CD14-positive monocyte (primary cell): Measurements from ENCODE around the gene PPP6R3. TPM values are rescaled to one million over a fixed set of nuclear protein-coding genes. Genes with fewer than 3 reads are reported as not detected.
"Not testable (repeated sequence)": the region's sequence is repeated elsewhere in the genome, so short reads cannot be mapped to it uniquely, and the experiment has no call there.

Source experiments
- DNase-seq, 3 donors: peaks; one replicate each; pipeline ENCODE4 v3.0.0-alpha.2; 2011 to 2022
- H2AFZ ChIP-seq: 2 replicates; pipeline ENCODE4 v1.6.0; 2012; ENCODE audit warnings: mild to moderate bottlenecking, low read depth, low read length, inconsistent platforms; ENCODE audit not compliant: insufficient read depth, poor library complexity, severe bottlenecking
- H3K27ac ChIP-seq, 2 donors: 1 replicate in 1 of 2; 2 replicates in 1 of 2; pipeline ENCODE4 v1.5.1; 2012 to 2013; ENCODE audit warnings: low read length in 2 of 2, control low read depth in 1 of 2, inconsistent platforms in 1 of 2, low read depth in 1 of 2, mild to moderate bottlenecking in 1 of 2
- H3K27me3 ChIP-seq, 2 donors: one replicate each; pipeline versions ENCODE4 v1.6.0 to v1.6.1; 2011 to 2013; ENCODE audit warnings: low read length in 2 of 2; ENCODE audit not compliant: control insufficient read depth in 2 of 2, insufficient read depth in 2 of 2
- H3K36me3 ChIP-seq, 2 donors: replicated peaks in 1 of 2; 1 replicate in 1 of 2; 2 replicates in 1 of 2; pipeline versions ENCODE4 v1.5.1 to v1.6.1; 2012 to 2013; ENCODE audit warnings: low read length in 2 of 2, control low read depth in 1 of 2, inconsistent platforms in 1 of 2, mild to moderate bottlenecking in 1 of 2; ENCODE audit not compliant: insufficient read depth in 2 of 2, control insufficient read depth in 1 of 2
- H3K4me1 ChIP-seq, 2 donors: 1 replicate in 1 of 2; 2 replicates in 1 of 2; pipeline versions ENCODE4 v1.5.1 to v1.6.1; 2012 to 2013; ENCODE audit warnings: low read length in 2 of 2, control low read depth in 1 of 2, inconsistent platforms in 1 of 2, mild to moderate bottlenecking in 1 of 2, moderate library complexity in 1 of 2; ENCODE audit not compliant: insufficient read depth in 2 of 2, control insufficient read depth in 1 of 2
- H3K4me2 ChIP-seq: replicated peaks from 2 replicates; pipeline ENCODE3; 2012; ENCODE audit warnings: low read length, moderate library complexity, mild to moderate bottlenecking; ENCODE audit not compliant: poor library complexity, severe bottlenecking; ENCODE audit errors: extremely low read depth
- H3K4me3 ChIP-seq, 3 experiments: fragments of 200-600 bp in 1 of 3; sonication (generic) in 1 of 3; replicated peaks in 1 of 3; 1 replicate in 2 of 3; 2 replicates in 1 of 3; pipeline ENCODE4 v1.5.1; 2011 to 2013; ENCODE audit warnings: low read length in 3 of 3, mild to moderate bottlenecking in 3 of 3, control low read depth in 2 of 3, low read depth in 2 of 3, inconsistent platforms in 1 of 3, moderate library complexity in 1 of 3
- H3K79me2 ChIP-seq: 2 replicates; pipeline ENCODE4 v1.6.0; 2012; ENCODE audit warnings: mild to moderate bottlenecking, control low read depth, inconsistent platforms, low read length, moderate library complexity; ENCODE audit not compliant: insufficient read depth
- H3K9ac ChIP-seq: 2 replicates; pipeline ENCODE4 v1.6.0; 2017; ENCODE audit warnings: low read length, mild to moderate bottlenecking; ENCODE audit not compliant: insufficient read depth, poor library complexity, severe bottlenecking
- H3K9me3 ChIP-seq, 2 donors: replicated peaks in 1 of 2; 1 replicate in 1 of 2; 2 replicates in 1 of 2; pipeline versions ENCODE4 v1.5.1 to v1.6.1; 2012 to 2013; ENCODE audit warnings: low read length in 2 of 2, control low read depth in 1 of 2; ENCODE audit not compliant: control insufficient read depth in 1 of 2, insufficient read depth in 1 of 2
- H4K20me1 ChIP-seq: 2 replicates; pipeline ENCODE4 v1.6.0; 2012; ENCODE audit warnings: mild to moderate bottlenecking, low read length, control low read depth, moderate library complexity; ENCODE audit not compliant: insufficient read depth
- H3K27ac Mint-ChIP-seq, 7 donors: one replicate each; pipeline ENCODE4 v1.8.0; 2020; ENCODE audit warnings: mild to moderate bottlenecking in 7 of 7, mixed read lengths in 7 of 7, moderate library complexity in 6 of 7, inconsistent platforms in 2 of 7
- H3K27me3 Mint-ChIP-seq, 3 donors: one replicate each; pipeline ENCODE4 v1.8.0; 2021 to 2022; ENCODE audit warnings: low read depth in 3 of 3, mild to moderate bottlenecking in 3 of 3, mixed read lengths in 3 of 3, moderate library complexity in 3 of 3, inconsistent platforms in 1 of 3
- H3K36me3 Mint-ChIP-seq, 2 donors: one replicate each; pipeline ENCODE4 v1.8.0; 2020; ENCODE audit warnings: mixed read lengths in 2 of 2, inconsistent platforms in 1 of 2, mild to moderate bottlenecking in 1 of 2
- H3K4me1 Mint-ChIP-seq: one replicate; pipeline ENCODE4 v1.8.0; 2020; ENCODE audit warnings: mild to moderate bottlenecking, mixed read lengths
- H3K4me3 Mint-ChIP-seq, 2 donors: one replicate each; pipeline ENCODE4 v1.8.0; 2020; ENCODE audit warnings: mild to moderate bottlenecking in 2 of 2, mixed read lengths in 2 of 2, moderate library complexity in 1 of 2
- H3K9me3 Mint-ChIP-seq, 7 donors: one replicate each; pipeline ENCODE4 v1.8.0; 2020 to 2022; ENCODE audit warnings: mixed read lengths in 7 of 7, mild to moderate bottlenecking in 6 of 7, moderate library complexity in 6 of 7, inconsistent platforms in 2 of 7
- CTCF ChIP-seq: fragments of 200-600 bp; IDR thresholded peaks from one replicate; pipeline ENCODE4 v1.8.0; 2022; ENCODE audit warnings: antibody characterized with exemption, mild to moderate bottlenecking
- whole genome bisulfite sequencing: methylation state at CpG from one replicate; pipeline ENCODE4 v1.1.5; 2013; ENCODE audit warnings: missing lambda C conversion rate; ENCODE audit not compliant: insufficient coverage; 5-methylcytosine and 5-hydroxymethylcytosine counted together
- intact Hi-C, 2 donors: fragments of 100-400 bp; cut with micrococcal nuclease; formaldehyde crosslinking; loops; one replicate each; pipeline versions ENCODE4 v1.15.0 to v1.15.1; 2023
- polyA plus RNA-seq, 3 donors: library from polyadenylated mRNA; depleted of rRNA in 1 of 3; unstranded in 2 of 3; stranded (reverse) in 1 of 3; fragments of 300-500 nt in 2 of 3; fragments of >200 nt in 1 of 3; fragmentation: Illumina TruSeq in 2 of 3; gene quantifications; 1 replicate in 2 of 3; 2 replicates in 1 of 3; pipeline ENCODE4 v1.2.3, GENCODE V29; 2012 to 2021

The PPP6R3 gene
- polyA plus RNA-seq, 3 donors, result 22.9 to 39.4 (median 38.1) TPM

- Histone ChIP-seq H3K4me3 (no peak overlapping the region), H4K20me1 (peaks cover 97% of the 10 kb centered on the region), H3K9ac (no peak overlapping the region), H3K4me1 (peaks cover 6 to 13% of the 10 kb centered on the region in 2 donors), H3K27me3 (no peaks in the 10 kb centered on the region), H3K27ac (no peak overlapping the region), H2AFZ (no peak overlapping the region), H3K4me2 (no peak overlapping the region), H3K9me3 (no peaks in the 10 kb centered on the region), H3K79me2 (peaks cover 92% of the 10 kb centered on the region), H3K36me3 (peaks cover 41 to 85% of the 10 kb centered on the region in 2 donors)
- peaks cover 66 to 86% of the 10 kb centered on the region in 2 donors for H3K36me3 Mint-ChIP-seq
- H3K4me3 Mint-ChIP-seq, result no peak overlapping the region
- H3K27me3 Mint-ChIP-seq, result no peaks in the 10 kb centered on the region
- no peak for TF ChIP-seq CTCF
- intact Hi-C loops, result no loop called here
- no peak overlapping the region for H3K27ac Mint-ChIP-seq
- 100% methylated on average over 2 of the region's 6 CpGs for WGBS
- peaks cover 32% of the 10 kb centered on the region for H3K4me1 Mint-ChIP-seq
- DNase-seq, result no peak
- no peaks in the 10 kb centered on the region for H3K9me3 Mint-ChIP-seq
Observed at GRCh38 chr11:68538025-68538424, 77.5 kb downstream of the PPP6R3 start.

DNA sequence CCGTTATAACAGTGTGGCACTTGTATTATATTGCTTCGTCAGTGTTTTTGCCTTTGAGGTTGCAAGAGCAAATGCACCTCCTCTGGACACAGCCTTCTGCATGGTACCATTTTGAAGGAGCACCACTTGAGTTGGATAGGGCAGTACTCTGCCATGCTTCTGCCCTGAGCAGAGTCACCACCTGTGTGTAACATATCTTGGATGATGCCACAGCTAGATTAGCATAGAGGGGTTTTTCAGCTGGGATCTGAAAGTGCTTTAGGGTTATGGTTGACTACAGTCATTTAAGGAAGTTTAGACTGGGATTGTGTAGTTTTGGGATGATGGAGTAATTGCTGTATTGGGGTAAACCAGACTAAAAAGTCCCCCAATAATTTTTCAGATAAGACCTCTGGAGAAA is 78.8 kb downstream of the PPP6R3 start:
- no peak overlapping the region for H2AFZ ChIP-seq
- peaks cover 50 to 89% of the 10 kb centered on the region in 2 donors for H3K36me3 ChIP-seq
- H3K9me3 ChIP-seq, result no peaks in the 10 kb centered on the region
- no peak overlapping the region for H3K4me3 ChIP-seq
- no peak for TF ChIP-seq CTCF
- H3K79me2 ChIP-seq, result peaks cover 90% of the 10 kb centered on the region
- Mint-ChIP-seq H3K4me3 (no peak overlapping the region), H3K27ac (peak overlapping the region in 1 of 7 donors; percentile 75), H3K4me1 (peaks cover 19% of the 10 kb centered on the region), H3K9me3 (no peaks in the 10 kb centered on the region), H3K36me3 (peaks cover 73 to 91% of the 10 kb centered on the region in 2 donors), H3K27me3 (no peaks in the 10 kb centered on the region)
- H3K27me3 ChIP-seq, result no peaks in the 10 kb centered on the region
- H3K27ac ChIP-seq, result no peak overlapping the region
- no peak overlapping the region for H3K4me2 ChIP-seq
- peaks cover 97% of the 10 kb centered on the region for H4K20me1 ChIP-seq
- peaks cover 0 to under 1% of the 10 kb centered on the region in 2 donors for H3K4me1 ChIP-seq
- WGBS, result 95% methylated on average over 2 of the region's 2 CpGs
- intact Hi-C loops, result no loop called here
- no peak for DNase-seq
- H3K9ac ChIP-seq, result no peak overlapping the region

DNA sequence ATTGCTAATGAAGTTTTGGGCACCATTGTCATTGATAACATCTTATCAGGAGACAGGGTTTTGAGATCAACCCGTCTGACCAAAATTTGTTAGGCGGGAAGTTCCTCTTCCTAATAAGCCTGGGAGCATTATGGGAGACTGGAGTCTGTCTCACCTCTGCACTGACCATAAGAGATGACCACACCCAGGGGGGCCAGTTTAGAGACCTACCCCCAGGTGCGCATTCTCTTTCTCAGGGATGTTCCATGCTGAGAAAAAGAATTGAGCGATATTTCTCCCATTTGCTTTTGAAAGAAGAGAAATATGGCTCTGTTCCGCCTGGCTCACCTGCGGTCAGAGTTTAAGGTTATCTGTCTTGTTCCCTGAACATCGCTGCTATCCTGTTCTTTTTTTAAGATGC is 80.0 kb downstream of the PPP6R3 start:
- H3K27ac ChIP-seq, H3K27me3 Mint-ChIP-seq, H3K9me3 ChIP-seq, H3K4me3 Mint-ChIP-seq, H3K4me2 ChIP-seq, H3K27me3 ChIP-seq, DNase-seq, H3K9me3 Mint-ChIP-seq, H3K9ac ChIP-seq, H3K4me3 ChIP-seq, H3K4me1 ChIP-seq, intact Hi-C loops, H2AFZ ChIP-seq: not testable (repeated sequence)
- peaks cover 83% of the 10 kb centered on the region for H3K79me2 ChIP-seq
- H3K4me1 Mint-ChIP-seq, result peaks cover 12% of the 10 kb centered on the region
- H3K36me3 ChIP-seq, result peaks cover 54 to 94% of the 10 kb centered on the region in 2 donors
- H4K20me1 ChIP-seq, result peaks cover 95% of the 10 kb centered on the region
- peaks cover 76 to 91% of the 10 kb centered on the region in 2 donors for H3K36me3 Mint-ChIP-seq
- no CpG with 5 or more reads among the region's 7 CpGs for WGBS
- H3K27ac Mint-ChIP-seq, result peak overlapping the region in 1 of 7 donors; percentile 12
